CD4-positive, alpha-beta T cell (primary cell): ENCODE measurements around the gene LRFN4. TPM values are rescaled to one million over a fixed set of nuclear protein-coding genes. Genes with fewer than 3 reads are reported as not detected.

Experiments
- ATAC-seq: fragments of 200-7000 bp; cut with Tn5 transposase; one replicate; pipeline ENCODE4 v1.10.0; 2022; ENCODE audit warnings: mild to moderate bottlenecking; ENCODE audit not compliant: poor library complexity
- CTCF ChIA-PET: fragments of 350-600 bp; sonication (Branson Sonifier 250); formaldehyde crosslinking; loops from one replicate; lab custom pipeline; 2021; ENCODE audit warnings: antibody characterized with exemption, inconsistent platforms; lab: Charles Lee
- POLR2A ChIA-PET: fragments of 350-600 bp; sonication (Branson Sonifier 250); formaldehyde crosslinking; loops from one replicate; lab custom pipeline; 2021; ENCODE audit warnings: antibody characterized with exemption, inconsistent platforms; lab: Charles Lee
- DNase-seq, 14 experiments: peaks; one replicate each; pipeline ENCODE4 v3.0.0-alpha.2; 2013 to 2020; ENCODE audit warnings: mixed read lengths in 2 of 14
- H3K27ac ChIP-seq, 2 donors: one replicate each; pipeline versions ENCODE4 v1.5.1 to v1.7.0; 2013; ENCODE audit warnings: low read length in 2 of 2, low read depth in 1 of 2, mild to moderate bottlenecking in 1 of 2
- H3K27me3 ChIP-seq, 2 experiments: 1 replicate in 1 of 2; 2 replicates in 1 of 2; pipeline versions ENCODE4 v1.6.1 to v1.7.0; 2013; ENCODE audit warnings: low read length in 2 of 2, control low read depth in 1 of 2, mild to moderate bottlenecking in 1 of 2, moderate library complexity in 1 of 2; ENCODE audit not compliant: insufficient read depth in 2 of 2, control insufficient read depth in 1 of 2
- H3K36me3 ChIP-seq: one replicate; pipeline ENCODE4 v1.6.1; 2013; ENCODE audit warnings: low read length, control low read depth; ENCODE audit not compliant: insufficient read depth
- H3K4me1 ChIP-seq: one replicate; pipeline ENCODE4 v1.6.1; 2013; ENCODE audit warnings: low read length, control low read depth; ENCODE audit not compliant: insufficient read depth
- H3K4me3 ChIP-seq: one replicate; pipeline ENCODE4 v1.5.1; 2013; ENCODE audit warnings: mild to moderate bottlenecking, low read length, moderate library complexity
- H3K9me3 ChIP-seq, 2 experiments: 1 replicate in 1 of 2; 2 replicates in 1 of 2; pipeline versions ENCODE4 v1.6.1 to v1.7.0; 2013; ENCODE audit warnings: low read length in 2 of 2, mild to moderate bottlenecking in 2 of 2, control low read depth in 1 of 2, moderate library complexity in 1 of 2; ENCODE audit not compliant: control insufficient read depth in 1 of 2, insufficient read depth in 1 of 2
- H3K27ac Mint-ChIP-seq: one replicate; pipeline ENCODE4 v1.8.0; 2020; ENCODE audit warnings: mixed read lengths
- H3K27me3 Mint-ChIP-seq: one replicate; pipeline ENCODE4 v1.8.0; 2021; ENCODE audit warnings: mixed read lengths
- H3K36me3 Mint-ChIP-seq: one replicate; pipeline ENCODE4 v1.8.0; 2021; ENCODE audit warnings: low read depth, mixed read lengths
- H3K4me1 Mint-ChIP-seq: one replicate; pipeline ENCODE4 v1.8.0; 2021; ENCODE audit warnings: low read depth, mixed read lengths
- H3K4me3 Mint-ChIP-seq: one replicate; pipeline ENCODE4 v1.8.0; 2020; ENCODE audit warnings: mild to moderate bottlenecking, mixed read lengths
- H3K9me3 Mint-ChIP-seq: one replicate; pipeline ENCODE4 v1.8.0; 2020; ENCODE audit warnings: mixed read lengths
- CTCF ChIP-seq: fragments of 200-600 bp; IDR thresholded peaks from one replicate; pipeline ENCODE4 v1.8.0; 2022; ENCODE audit warnings: antibody characterized with exemption, mild to moderate bottlenecking
- intact Hi-C, 2 experiments: fragments of 100-400 bp; cut with DNase I in 1 of 2; cut with micrococcal nuclease in 1 of 2; formaldehyde crosslinking; loops; one replicate each; pipeline versions ENCODE4 v1.15.1 to v1.9.0; 2023 to 2025; cut with DNase I, micrococcal nuclease
- total RNA-seq, 174 experiments: library from RNA in 2 of 174; stranded (reverse) in 2 of 174; gene quantifications; one replicate each; pipeline ENCODE4 v1.2.3 and lab custom pipeline; 2021 to 2026

The LRFN4 gene
- total RNA-seq, 2 experiments from 2014 or later, result 1.6 to 2.5 TPM

GRCh38 chr11:66864924-66865697 is 8.2 kb downstream of the LRFN4 start:
- Mint-ChIP-seq H3K4me1 (peaks cover 11% of the 10 kb centered on the region), H3K36me3 (no peaks in the 10 kb centered on the region), H3K9me3 (no peaks in the 10 kb centered on the region), H3K27me3 (no peaks in the 10 kb centered on the region), H3K4me3 (no peak overlapping the region), H3K27ac (no peak overlapping the region)
- no peak for DNase-seq
- Histone ChIP-seq H3K9me3 (no peaks in the 10 kb centered on the region), H3K27ac (no peak overlapping the region), H3K27me3 (no peaks in the 10 kb centered on the region), H3K4me3 (no peak overlapping the region), H3K4me1 (peaks cover 8% of the 10 kb centered on the region), H3K36me3 (no peaks in the 10 kb centered on the region)
- ChIA-PET CTCF (no interaction called here), POLR2A (no interaction called here)
- intact Hi-C loops, result no loop called here
- TF ChIP-seq CTCF, result no peak
- ATAC-seq, result no peak

- no peaks in the 10 kb centered on the region for H3K9me3 ChIP-seq
- DNase-seq (peak in 1 of 14 experiments; percentile 25), ATAC-seq (no peak)
- CTCF ChIA-PET, result no interaction called here
- Mint-ChIP-seq H3K36me3 (no peaks in the 10 kb centered on the region), H3K9me3 (no peaks in the 10 kb centered on the region), H3K27me3 (no peaks in the 10 kb centered on the region), H3K4me1 (peaks cover 11% of the 10 kb centered on the region), H3K4me3 (no peak overlapping the region), H3K27ac (no peak overlapping the region)
- intact Hi-C loops, result no loop called here
- POLR2A ChIA-PET, result no interaction called here
- peaks cover 8% of the 10 kb centered on the region for H3K4me1 ChIP-seq
- H3K27me3 ChIP-seq, result no peaks in the 10 kb centered on the region
- no peak overlapping the region for H3K4me3 ChIP-seq
- H3K27ac ChIP-seq, result no peak overlapping the region
- no peak for TF ChIP-seq CTCF
- H3K36me3 ChIP-seq, result no peaks in the 10 kb centered on the region
These were observed 9.1 kb downstream of the LRFN4 start for GRCh38 chr11:66866007-66866406.

GRCh38 chr11:66866511-66866986 is 9.7 kb downstream of the LRFN4 start:
- no peak for TF ChIP-seq CTCF
- Mint-ChIP-seq H3K4me3 (no peak overlapping the region), H3K27me3 (no peaks in the 10 kb centered on the region), H3K27ac (no peak overlapping the region), H3K36me3 (no peaks in the 10 kb centered on the region), H3K4me1 (peaks cover 11% of the 10 kb centered on the region), H3K9me3 (no peaks in the 10 kb centered on the region)
- no peak for ATAC-seq
- no peak for DNase-seq
- no peaks in the 10 kb centered on the region for H3K36me3 ChIP-seq
- ChIA-PET POLR2A (no interaction called here), CTCF (no interaction called here)
- no peak overlapping the region for H3K4me3 ChIP-seq
- no peak overlapping the region for H3K27ac ChIP-seq
- H3K27me3 ChIP-seq, result no peaks in the 10 kb centered on the region
- H3K9me3 ChIP-seq, result no peaks in the 10 kb centered on the region
- intact Hi-C loops, result no loop called here
- peaks cover 8% of the 10 kb centered on the region for H3K4me1 ChIP-seq
